PC-3 (cell line): Measurements from ENCODE around the gene CCDC85B. TPM values are rescaled to one million over a fixed set of nuclear protein-coding genes. Genes with fewer than 3 reads are reported as not detected.

Source experiments
- ATAC-seq: fragments of 200-7000 bp; cut with Tn5 transposase; 2 replicates; pipeline ENCODE4 v1.9.1; 2020; ENCODE audit warnings: mild to moderate bottlenecking, moderate library complexity
- BruUV-seq: library from RNA; stranded (reverse); fragments of 400-500 nt; replicated peaks from 2 replicates; lab custom pipeline; 2021; lab: Mats Ljungman, UMichigan
- CTCF ChIA-PET: fragments of 300-600 bp; sonication (Branson Sonifier 250); formaldehyde crosslinking; loops from one replicate; lab custom pipeline; 2022; ENCODE audit warnings: antibody characterized with exemption; lab: Charles Lee
- POLR2A ChIA-PET: fragments of 300-600 bp; sonication (Branson Sonifier 250); formaldehyde crosslinking; loops from one replicate; lab custom pipeline; 2022; ENCODE audit warnings: antibody characterized with exemption; ENCODE audit not compliant: unreplicated experiment; lab: Charles Lee
- DNase-seq: peaks from one replicate; pipeline ENCODE4 v3.0.0-alpha.2; 2015
- H2AFZ ChIP-seq: fragments of 300-600 bp; sonication (generic); 2 replicates; pipeline ENCODE4 v1.6.0; 2016; ENCODE audit warnings: antibody characterized with exemption, low read length
- H3F3A ChIP-seq: fragments of 300-600 bp; sonication (generic); one replicate; pipeline ENCODE4 v1.6.0; 2017; ENCODE audit warnings: antibody characterized with exemption, low read length, control low read depth, mild to moderate bottlenecking; ENCODE audit not compliant: unreplicated experiment
- H3K27ac ChIP-seq: fragments of 300-600 bp; sonication (generic); 2 replicates; pipeline ENCODE4 v1.5.1; 2016; ENCODE audit warnings: mild to moderate bottlenecking, low read length
- H3K27me3 ChIP-seq: fragments of 300-600 bp; sonication (generic); 2 replicates; pipeline ENCODE4 v1.6.1; 2016; ENCODE audit warnings: low read length, mixed read lengths
- H3K36me3 ChIP-seq: fragments of 300-600 bp; sonication (generic); 2 replicates; pipeline ENCODE4 v1.6.1; 2016; ENCODE audit warnings: low read depth, mixed run types, low read length, mixed read lengths
- H3K4me1 ChIP-seq: fragments of 300-600 bp; sonication (generic); 2 replicates; pipeline ENCODE4 v1.5.1; 2016; ENCODE audit warnings: low read length; ENCODE audit not compliant: insufficient read depth
- H3K4me2 ChIP-seq: fragments of 300-600 bp; sonication (generic); 2 replicates; pipeline ENCODE4 v1.6.0; 2016; ENCODE audit warnings: low read length
- H3K4me3 ChIP-seq: fragments of 300-600 bp; sonication (generic); 2 replicates; pipeline ENCODE4 v1.5.1; 2016; ENCODE audit warnings: mild to moderate bottlenecking, low read length, mixed read lengths
- H3K79me2 ChIP-seq: fragments of 300-600 bp; sonication (generic); 2 replicates; pipeline ENCODE4 v1.6.1; 2017; ENCODE audit warnings: low read length, mixed read lengths
- H3K9ac ChIP-seq: fragments of 300-600 bp; sonication (generic); 2 replicates; pipeline ENCODE4 v1.6.0; 2016; ENCODE audit warnings: mild to moderate bottlenecking, low read length
- H3K9me2 ChIP-seq: fragments of 300-600 bp; sonication (generic); replicated peaks from 2 replicates; pipeline ENCODE4 v1.6.1; 2016; ENCODE audit warnings: mixed run types, low read length, mixed read lengths
- H3K9me3 ChIP-seq: fragments of 300-600 bp; sonication (generic); 2 replicates; pipeline ENCODE4 v1.6.1; 2016; ENCODE audit warnings: low read length, mixed read lengths
- H4K20me1 ChIP-seq: fragments of 300-600 bp; sonication (generic); 2 replicates; pipeline ENCODE4 v1.6.1; 2016; ENCODE audit warnings: low read length, mixed read lengths
- CTCF ChIP-seq: fragments of 300-600 bp; sonication (generic); conservative IDR thresholded peaks from 2 replicates; pipeline ENCODE4 v1.5.1; 2017; ENCODE audit warnings: antibody characterized with exemption, low read depth, mild to moderate bottlenecking, low read length
- EZH2 ChIP-seq: fragments of 300-600 bp; sonication (generic); IDR thresholded peaks from one replicate; pipeline ENCODE4 v1.6.1; 2017; ENCODE audit warnings: antibody characterized with exemption, mild to moderate bottlenecking, low read length; ENCODE audit not compliant: unreplicated experiment
- EZH2phosphoT487 ChIP-seq: fragments of 300-600 bp; sonication (generic); IDR thresholded peaks from 2 replicates; pipeline ENCODE4 v1.6.1; 2018; ENCODE audit warnings: mild to moderate bottlenecking, antibody characterized with exemption, low read length, borderline replicate concordance
- intact Hi-C: fragments of 100-400 bp; cut with micrococcal nuclease; formaldehyde crosslinking; loops from 2 replicates; pipeline ENCODE4 v1.9.0; 2023
- total RNA-seq: library from RNA; depleted of rRNA; stranded (reverse); fragments of >200 nt; gene quantifications from 2 replicates; pipeline ENCODE4 v1.2.3, GENCODE V29; 2014

CCDC85B gene
- total RNA-seq, 1 experiment from 2014 or later, result 207 TPM

GRCh38 chr11:65864706-65865471, 25.6 kb upstream of the CCDC85B start:
- ChIA-PET POLR2A (no interaction called here), CTCF (no interaction called here)
- DNase-seq (no peak), ATAC-seq (no peak)
- no peak overlapping the region for H3K27ac ChIP-seq
- H3F3A ChIP-seq, result peaks cover 2% of the 10 kb centered on the region
- no peak overlapping the region for H3K4me3 ChIP-seq
- BruUV-seq, result no TSS peak
- intact Hi-C loops, result no loop called here
- no peaks in the 10 kb centered on the region for H3K27me3 ChIP-seq
- peaks cover 11% of the 10 kb centered on the region for H3K4me1 ChIP-seq
- H4K20me1 ChIP-seq, result no peaks in the 10 kb centered on the region
- H3K36me3 ChIP-seq, result peaks cover 20% of the 10 kb centered on the region; the same call in 1 of the 2 replicates
- peaks cover 25% of the 10 kb centered on the region for H3K79me2 ChIP-seq
- H3K4me2 ChIP-seq, result no peak overlapping the region
- TF ChIP-seq EZH2 (no peak), CTCF (no peak), EZH2phosphoT487 (no peak)
- no peak overlapping the region for H3K9ac ChIP-seq
- no peak overlapping the region for H2AFZ ChIP-seq
- no peaks in the 10 kb centered on the region for H3K9me2 ChIP-seq
- H3K9me3 ChIP-seq, result no peaks in the 10 kb centered on the region

GRCh38 chr11:65865550-65866172, 24.8 kb upstream of the CCDC85B start:
- peaks cover 24% of the 10 kb centered on the region for H3K79me2 ChIP-seq
- ChIA-PET CTCF (no interaction called here), POLR2A (no interaction called here)
- H3K27ac ChIP-seq, result no peak overlapping the region
- H3F3A ChIP-seq, result no peaks in the 10 kb centered on the region
- DNase-seq (no peak), ATAC-seq (no peak)
- H3K9ac ChIP-seq, result no peak overlapping the region
- BruUV-seq, result no TSS peak
- peaks cover 9% of the 10 kb centered on the region; the same call in 1 of the 2 replicates for H3K4me1 ChIP-seq
- TF ChIP-seq EZH2 (no peak), CTCF (no peak), EZH2phosphoT487 (no peak)
- no peaks in the 10 kb centered on the region for H3K9me3 ChIP-seq
- intact Hi-C loops, result no loop called here
- H3K36me3 ChIP-seq, result peaks cover 20% of the 10 kb centered on the region; the same call in 1 of the 2 replicates
- H3K4me2 ChIP-seq, result no peak overlapping the region
- no peaks in the 10 kb centered on the region for H3K27me3 ChIP-seq
- no peaks in the 10 kb centered on the region for H3K9me2 ChIP-seq
- H2AFZ ChIP-seq, result no peak overlapping the region
- H4K20me1 ChIP-seq, result no peaks in the 10 kb centered on the region
- no peak overlapping the region for H3K4me3 ChIP-seq
